ENCODE measurements around the gene FLNC. TPM values are rescaled to one million over a fixed set of nuclear protein-coding genes. Genes with fewer than 3 reads are reported as not detected.
A peak's percentile ranks its signal among the peaks of the same experiment; 100 is the strongest.

Gene FLNC
- total RNA-seq, 1 donor from 2014 or later = 31.9 TPM

- no peaks in the 10 kb centered on the region for H3K27me3 ChIP-seq
- H3K27ac ChIP-seq = peak overlapping the region; percentile 4
- no peak for DNase-seq (ENCODE audit: extremely low spot score in 2 of 2)
- H3K9me3 ChIP-seq = no peaks in the 10 kb centered on the region
- peaks cover 0 to 19% of the 10 kb centered on the region in 2 donors for H3K36me3 ChIP-seq
- peak overlapping the region; percentile 49 to 70 for H3K4me3 ChIP-seq
- TF ChIP-seq CTCF (IDR thresholded peaks at IDR 0.05) = no peak
- no peak for TF ChIP-seq POLR2AphosphoS5 (IDR thresholded peaks at IDR 0.05; ENCODE audit: insufficient read depth in 1 of 2, low read depth in 1 of 2)
- peaks cover 48% of the 10 kb centered on the region for H3K4me1 ChIP-seq
- intact Hi-C loops (cut with DNase I) = loop anchor here (10.0 kb wide), 1 partner anchor 134 kb away; the partner anchor contains the start of gene CALU
Observed at GRCh38 chr7:128868624-128869137, 38.5 kb downstream of the FLNC start.

DNA sequence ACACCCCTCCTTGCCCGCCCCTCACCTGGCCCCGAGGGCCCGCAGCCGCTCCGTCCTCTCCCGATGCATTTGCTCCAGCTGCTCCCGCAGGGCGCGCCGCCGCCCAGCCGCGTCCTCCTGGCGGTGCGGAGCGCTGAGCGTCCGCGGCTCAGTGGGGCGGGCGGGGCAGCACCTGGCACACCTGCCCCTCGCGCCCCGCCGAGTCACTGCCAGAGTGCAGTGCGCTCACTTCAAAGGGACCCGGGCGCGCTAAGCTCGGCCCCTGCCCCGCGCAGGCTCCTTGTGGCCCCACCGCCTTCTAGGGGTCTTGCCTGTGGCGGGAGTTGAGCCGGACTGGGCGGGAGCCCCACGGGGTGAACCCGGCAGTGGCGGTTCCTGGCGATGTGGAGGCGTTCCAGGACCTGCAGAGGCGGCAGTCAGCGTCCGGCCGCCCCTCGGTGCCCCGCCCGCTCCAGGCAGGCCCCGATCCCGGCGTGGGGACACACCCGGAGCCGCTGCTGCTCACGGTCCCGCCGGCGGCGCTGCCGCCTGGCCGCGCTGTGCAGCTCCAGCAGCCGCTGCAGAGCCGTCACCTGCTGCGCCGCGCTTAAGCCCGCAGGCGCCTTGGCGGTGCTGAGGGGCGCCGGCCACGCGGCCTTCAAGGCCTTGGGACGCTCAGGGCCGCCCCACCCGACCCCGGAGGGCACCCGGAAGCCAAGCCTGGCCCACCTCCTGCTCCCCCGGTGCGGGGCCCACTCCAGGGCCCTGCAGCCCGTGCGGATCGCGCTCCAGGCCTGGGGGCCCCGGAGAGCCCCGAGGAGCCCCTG is 39.1 kb downstream of the FLNC start:
- no peak for DNase-seq (ENCODE audit: extremely low spot score in 2 of 2)
- Histone ChIP-seq H3K4me1 (peaks cover 41% of the 10 kb centered on the region), H3K36me3 (peaks cover 0 to 19% of the 10 kb centered on the region in 2 donors), H3K27me3 (no peaks in the 10 kb centered on the region), H3K27ac (peak overlapping the region; percentile 4), H3K4me3 (peak overlapping the region; percentile 49 to 70), H3K9me3 (no peaks in the 10 kb centered on the region)
- TF ChIP-seq POLR2AphosphoS5 (IDR thresholded peaks at IDR 0.05; ENCODE audit: insufficient read depth in 1 of 2, low read depth in 1 of 2) (no peak), POLR2A (IDR thresholded peaks at IDR 0.05) (no peak), CTCF (IDR thresholded peaks at IDR 0.05) (peak in 1 of 3 experiments; percentile 7)
- intact Hi-C loops (cut with DNase I) = loop anchor here (10.0 kb wide), 1 partner anchor 135 kb away; the partner anchor contains the start of gene CALU

- Histone ChIP-seq H3K27ac (peak overlapping the region; percentile 4), H3K27me3 (no peaks in the 10 kb centered on the region), H3K9me3 (no peaks in the 10 kb centered on the region), H3K4me1 (peaks cover 36% of the 10 kb centered on the region), H3K36me3 (peaks cover 0 to 16% of the 10 kb centered on the region in 2 donors), H3K4me3 (peak overlapping the region; percentile 49 to 70)
- intact Hi-C loops (cut with DNase I) = loop anchor here (10.0 kb wide), 2 partner anchors 135 to 255 kb away; partner anchors contain the start of gene CALU
- DNase-seq (ENCODE audit: extremely low spot score in 2 of 2) = no peak
- TF ChIP-seq POLR2AphosphoS5 (IDR thresholded peaks at IDR 0.05; ENCODE audit: insufficient read depth in 1 of 2, low read depth in 1 of 2) (no peak), POLR2A (IDR thresholded peaks at IDR 0.05) (no peak), CTCF (IDR thresholded peaks at IDR 0.05) (no peak)
Observed at GRCh38 chr7:128869944-128870285, 39.7 kb downstream of the FLNC start.

DNA sequence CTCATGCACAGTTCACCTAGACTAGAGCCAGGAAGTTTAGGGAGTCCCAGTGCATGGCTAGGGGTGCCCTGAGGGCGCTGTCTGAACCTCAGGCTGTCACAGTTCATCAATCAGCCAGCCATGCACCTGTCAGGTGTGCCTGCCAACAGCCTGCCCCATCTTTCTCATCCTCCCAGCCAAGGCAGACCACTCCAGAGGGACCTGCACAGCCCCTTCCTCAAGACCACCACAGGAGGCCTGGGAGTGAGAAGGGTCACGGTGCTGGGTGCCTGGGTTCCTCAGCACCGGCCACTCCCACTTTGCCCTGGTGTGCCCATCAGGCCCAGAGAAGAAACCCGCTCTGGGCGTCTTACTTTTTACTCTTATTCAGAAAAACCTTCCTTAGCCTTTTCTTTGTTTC is 40.8 kb downstream of the FLNC start:
- no peaks in the 10 kb centered on the region for H3K9me3 ChIP-seq
- no peak overlapping the region for H3K27ac ChIP-seq
- no peaks in the 10 kb centered on the region for H3K27me3 ChIP-seq
- H3K4me3 ChIP-seq = no peak overlapping the region
- TF ChIP-seq CTCF (IDR thresholded peaks at IDR 0.05) (no peak), POLR2AphosphoS5 (IDR thresholded peaks at IDR 0.05; ENCODE audit: insufficient read depth in 1 of 2, low read depth in 1 of 2) (no peak), POLR2A (IDR thresholded peaks at IDR 0.05) (no peak)
- H3K4me1 ChIP-seq = peaks cover 26% of the 10 kb centered on the region
- no peak for DNase-seq (ENCODE audit: extremely low spot score in 2 of 2)
- peaks cover 0 to 5% of the 10 kb centered on the region in 2 donors for H3K36me3 ChIP-seq
- intact Hi-C loops (cut with DNase I) = loop anchor here (10.0 kb wide), 1 partner anchor 256 kb away; no protein-coding TSS in a partner anchor
